Peyer's patch (tissue), 4 donors: ENCODE results near the gene E2F4. TPM values are rescaled to one million over a fixed set of nuclear protein-coding genes. Genes with fewer than 3 reads are reported as not detected.

Source experiments
- DNase-seq, 3 donors: peaks; one replicate each; pipeline ENCODE4 v3.0.0-alpha.2; 2017 to 2019
- H3K27ac ChIP-seq, 4 donors: fragments of 200-600 bp; sonication (generic); one replicate each; pipeline ENCODE4 v1.5.1; 2016 to 2019
- H3K27me3 ChIP-seq, 2 donors: fragments of 200-600 bp; sonication (generic); one replicate each; pipeline ENCODE4 v1.5.1; 2019
- H3K36me3 ChIP-seq, 3 donors: fragments of 200-600 bp; sonication (generic); one replicate each; pipeline ENCODE4 v1.5.1; 2016 to 2019
- H3K4me1 ChIP-seq, 4 donors: fragments of 200-600 bp; sonication (generic); one replicate each; pipeline ENCODE4 v1.5.1; 2016 to 2019
- H3K4me3 ChIP-seq, 4 donors: fragments of 200-600 bp; sonication (generic); 1 replicate in 3 of 4; 2 replicates in 1 of 4; pipeline ENCODE4 v1.5.1; 2016 to 2019; ENCODE audit warnings: mild to moderate bottlenecking in 1 of 4
- H3K9me3 ChIP-seq, 4 donors: fragments of 200-600 bp; sonication (generic); one replicate each; pipeline ENCODE4 v1.5.1; 2016 to 2019; ENCODE audit warnings: mild to moderate bottlenecking in 1 of 4
- POLR2A ChIP-seq, 2 donors: fragments of 450-650 bp; IDR thresholded peaks; one replicate each; pipeline ENCODE4 v1.5.1; 2017; ENCODE audit warnings: antibody characterized with exemption in 2 of 2, mild to moderate bottlenecking in 2 of 2, moderate library complexity in 2 of 2
- total RNA-seq, 4 donors: library from RNA; depleted of rRNA; stranded (reverse); fragments of >200 nt; gene quantifications; one replicate each; pipeline ENCODE4 v1.1.0, GENCODE V29; 2016
- TF ChIP-seq, protein P1 (sequence below), 6 experiments: fragments of 450-650 bp in 4 of 6; fragments of 200-600 bp in 2 of 6; sonication (generic) in 1 of 6; IDR thresholded peaks; one replicate each; pipeline ENCODE4 v1.5.1; 2017 to 2019; ENCODE audit warnings: antibody characterized with exemption in 6 of 6, mild to moderate bottlenecking in 3 of 6, moderate library complexity in 1 of 6

Gene E2F4, protein sequence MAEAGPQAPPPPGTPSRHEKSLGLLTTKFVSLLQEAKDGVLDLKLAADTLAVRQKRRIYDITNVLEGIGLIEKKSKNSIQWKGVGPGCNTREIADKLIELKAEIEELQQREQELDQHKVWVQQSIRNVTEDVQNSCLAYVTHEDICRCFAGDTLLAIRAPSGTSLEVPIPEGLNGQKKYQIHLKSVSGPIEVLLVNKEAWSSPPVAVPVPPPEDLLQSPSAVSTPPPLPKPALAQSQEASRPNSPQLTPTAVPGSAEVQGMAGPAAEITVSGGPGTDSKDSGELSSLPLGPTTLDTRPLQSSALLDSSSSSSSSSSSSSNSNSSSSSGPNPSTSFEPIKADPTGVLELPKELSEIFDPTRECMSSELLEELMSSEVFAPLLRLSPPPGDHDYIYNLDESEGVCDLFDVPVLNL
- 100 to 1,000 TPM; 122 to 182 (median 144) TPM for total RNA-seq

DNA sequence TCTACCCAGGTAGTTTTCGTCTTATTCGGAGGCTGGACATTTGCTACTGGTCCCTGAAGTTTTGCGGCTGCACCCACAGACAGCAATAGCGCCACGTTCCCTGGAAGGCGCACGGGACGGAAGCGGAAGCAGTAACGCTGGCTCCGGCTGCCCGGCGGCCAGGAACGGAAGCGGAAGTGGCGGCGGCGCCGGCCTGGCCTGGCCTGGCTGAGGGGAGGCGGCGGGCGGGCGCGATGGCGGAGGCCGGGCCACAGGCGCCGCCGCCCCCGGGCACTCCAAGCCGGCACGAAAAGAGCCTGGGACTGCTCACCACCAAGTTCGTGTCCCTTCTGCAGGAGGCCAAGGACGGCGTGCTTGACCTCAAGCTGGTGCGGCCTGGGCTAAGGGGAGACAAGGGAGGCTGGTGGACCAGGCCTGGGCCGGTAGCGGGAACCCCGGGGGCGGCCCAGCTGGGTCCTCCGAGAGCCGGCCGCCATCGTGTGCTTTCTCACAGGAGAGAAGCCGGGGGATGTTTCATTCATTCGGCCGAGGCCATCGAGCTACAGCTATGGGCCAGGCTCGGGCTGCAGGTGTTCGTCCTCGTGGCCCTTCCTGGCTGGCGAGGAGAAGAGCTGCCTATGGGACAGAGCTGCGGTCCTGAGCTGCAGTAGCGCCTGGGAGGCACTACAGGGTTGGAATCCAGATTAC lies at the start of gene E2F4:
E2F4 (plus strand) TSS at position 161 of the 687 bp plus-strand sequence; CDS start at position 234, 73 bp downstream.
- peak; percentile 90 to 96 (median 93) for DNase-seq
- Histone ChIP-seq H3K36me3 (peaks cover 0 to 32% (median 0%) of the 10 kb centered on the region in 3 donors), H3K4me1 (peaks cover 0 to 27% (median 15%) of the 10 kb centered on the region in 4 donors), H3K27me3 (no peaks in the 10 kb centered on the region), H3K9me3 (no peaks in the 10 kb centered on the region), H3K27ac (peak within 1 kb of the TSS; percentile 56 to 81 (median 70)), H3K4me3 (peak within 1 kb of the TSS; percentile 56 to 98 (median 88))
- peak; percentile 42 to 77 for TF ChIP-seq POLR2A (IDR thresholded peaks at IDR 0.05)
- TF ChIP-seq, protein P1, sequence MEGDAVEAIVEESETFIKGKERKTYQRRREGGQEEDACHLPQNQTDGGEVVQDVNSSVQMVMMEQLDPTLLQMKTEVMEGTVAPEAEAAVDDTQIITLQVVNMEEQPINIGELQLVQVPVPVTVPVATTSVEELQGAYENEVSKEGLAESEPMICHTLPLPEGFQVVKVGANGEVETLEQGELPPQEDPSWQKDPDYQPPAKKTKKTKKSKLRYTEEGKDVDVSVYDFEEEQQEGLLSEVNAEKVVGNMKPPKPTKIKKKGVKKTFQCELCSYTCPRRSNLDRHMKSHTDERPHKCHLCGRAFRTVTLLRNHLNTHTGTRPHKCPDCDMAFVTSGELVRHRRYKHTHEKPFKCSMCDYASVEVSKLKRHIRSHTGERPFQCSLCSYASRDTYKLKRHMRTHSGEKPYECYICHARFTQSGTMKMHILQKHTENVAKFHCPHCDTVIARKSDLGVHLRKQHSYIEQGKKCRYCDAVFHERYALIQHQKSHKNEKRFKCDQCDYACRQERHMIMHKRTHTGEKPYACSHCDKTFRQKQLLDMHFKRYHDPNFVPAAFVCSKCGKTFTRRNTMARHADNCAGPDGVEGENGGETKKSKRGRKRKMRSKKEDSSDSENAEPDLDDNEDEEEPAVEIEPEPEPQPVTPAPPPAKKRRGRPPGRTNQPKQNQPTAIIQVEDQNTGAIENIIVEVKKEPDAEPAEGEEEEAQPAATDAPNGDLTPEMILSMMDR (IDR thresholded peaks at IDR 0.05) = no peak

DNA sequence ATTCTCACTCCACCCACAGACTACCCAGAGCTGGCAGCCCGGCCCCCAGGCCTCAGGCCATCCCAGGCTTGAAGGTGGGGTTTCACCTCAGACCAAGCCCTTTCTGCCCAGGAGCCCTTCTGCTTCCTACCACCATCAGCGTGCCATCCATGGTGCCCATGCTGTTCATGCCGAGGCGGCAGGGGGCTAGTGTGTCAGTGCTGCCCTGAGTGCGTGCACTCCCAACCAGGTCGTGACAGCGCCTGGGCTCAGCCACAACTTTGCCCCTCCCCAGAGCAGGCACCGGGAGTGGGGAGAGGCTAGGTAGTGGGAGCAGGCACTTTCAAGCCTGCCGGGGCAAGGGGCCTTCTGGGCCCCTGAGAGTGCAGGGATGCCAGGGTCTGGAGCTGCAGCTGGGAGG lies 49.6 kb upstream of the E2F4 start:
- Histone ChIP-seq H3K4me3 (no peak overlapping the region), H3K27ac (no peak overlapping the region), H3K9me3 (no peaks in the 10 kb centered on the region), H3K4me1 (no peaks in the 10 kb centered on the region), H3K27me3 (no peaks in the 10 kb centered on the region), H3K36me3 (peaks cover 0 to 97% (median 4%) of the 10 kb centered on the region in 3 donors)
- no peak for DNase-seq
- TF ChIP-seq, protein P1 (IDR thresholded peaks at IDR 0.05) = no peak
- no peak for TF ChIP-seq POLR2A (IDR thresholded peaks at IDR 0.05)

DNA sequence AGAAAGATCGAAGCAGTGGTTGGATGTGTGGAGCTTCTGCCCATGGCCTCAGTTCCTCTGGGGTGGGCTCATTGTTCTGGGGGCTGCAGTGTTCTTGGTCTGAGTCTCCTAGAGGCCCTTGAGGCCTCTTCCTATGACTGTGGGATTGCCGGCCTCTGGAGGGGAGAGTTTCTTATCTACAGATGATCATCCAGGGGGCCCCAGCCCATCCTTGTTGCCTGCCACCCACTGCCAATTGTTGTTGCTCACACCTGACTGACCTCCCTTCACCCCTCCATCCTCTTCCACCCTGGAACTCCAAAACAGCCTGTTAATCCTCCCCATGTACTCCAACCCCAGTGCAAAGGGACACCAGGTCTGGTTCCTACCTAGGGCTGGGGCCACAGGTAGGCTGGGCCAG lies 47.0 kb upstream of the E2F4 start:
- H3K27ac ChIP-seq = no peak overlapping the region
- H3K36me3 ChIP-seq = peaks cover 0 to 79% (median 4%) of the 10 kb centered on the region in 3 donors
- TF ChIP-seq, protein P1 (IDR thresholded peaks at IDR 0.05) = no peak
- no peak for TF ChIP-seq POLR2A (IDR thresholded peaks at IDR 0.05)
- no peak for DNase-seq
- H3K9me3 ChIP-seq = no peaks in the 10 kb centered on the region
- H3K4me3 ChIP-seq = no peak overlapping the region
- no peaks in the 10 kb centered on the region for H3K27me3 ChIP-seq
- H3K4me1 ChIP-seq = peaks cover 0 to 2% (median 0%) of the 10 kb centered on the region in 4 donors

DNA sequence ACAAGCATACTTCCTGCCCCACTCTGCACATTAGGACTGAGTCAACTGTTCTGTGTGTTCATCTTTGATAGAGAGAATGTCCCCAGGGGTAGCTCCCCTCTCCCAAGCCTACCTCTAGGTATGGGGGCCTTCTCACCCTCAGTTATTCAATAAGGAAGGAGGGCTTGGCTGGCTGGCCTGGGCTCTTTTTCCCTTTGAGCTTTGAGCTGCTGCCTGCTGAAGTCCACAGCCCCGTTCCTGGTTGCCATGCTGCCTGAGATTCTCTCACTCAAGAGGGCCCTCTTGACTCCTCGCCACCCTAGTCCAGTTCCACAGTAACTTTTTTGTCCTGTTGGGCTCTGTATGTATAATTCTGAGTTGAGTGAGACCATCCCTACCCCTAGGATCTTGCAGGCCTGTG lies 46.2 kb upstream of the E2F4 start:
- Histone ChIP-seq H3K4me3 (no peak overlapping the region), H3K4me1 (peaks cover 0 to 10% (median 1%) of the 10 kb centered on the region in 4 donors), H3K9me3 (no peaks in the 10 kb centered on the region), H3K27ac (no peak overlapping the region), H3K27me3 (no peaks in the 10 kb centered on the region), H3K36me3 (peaks cover 0 to 71% (median 4%) of the 10 kb centered on the region in 3 donors)
- TF ChIP-seq POLR2A (IDR thresholded peaks at IDR 0.05) = no peak
- TF ChIP-seq, protein P1 (IDR thresholded peaks at IDR 0.05) = no peak
- no peak for DNase-seq

DNA sequence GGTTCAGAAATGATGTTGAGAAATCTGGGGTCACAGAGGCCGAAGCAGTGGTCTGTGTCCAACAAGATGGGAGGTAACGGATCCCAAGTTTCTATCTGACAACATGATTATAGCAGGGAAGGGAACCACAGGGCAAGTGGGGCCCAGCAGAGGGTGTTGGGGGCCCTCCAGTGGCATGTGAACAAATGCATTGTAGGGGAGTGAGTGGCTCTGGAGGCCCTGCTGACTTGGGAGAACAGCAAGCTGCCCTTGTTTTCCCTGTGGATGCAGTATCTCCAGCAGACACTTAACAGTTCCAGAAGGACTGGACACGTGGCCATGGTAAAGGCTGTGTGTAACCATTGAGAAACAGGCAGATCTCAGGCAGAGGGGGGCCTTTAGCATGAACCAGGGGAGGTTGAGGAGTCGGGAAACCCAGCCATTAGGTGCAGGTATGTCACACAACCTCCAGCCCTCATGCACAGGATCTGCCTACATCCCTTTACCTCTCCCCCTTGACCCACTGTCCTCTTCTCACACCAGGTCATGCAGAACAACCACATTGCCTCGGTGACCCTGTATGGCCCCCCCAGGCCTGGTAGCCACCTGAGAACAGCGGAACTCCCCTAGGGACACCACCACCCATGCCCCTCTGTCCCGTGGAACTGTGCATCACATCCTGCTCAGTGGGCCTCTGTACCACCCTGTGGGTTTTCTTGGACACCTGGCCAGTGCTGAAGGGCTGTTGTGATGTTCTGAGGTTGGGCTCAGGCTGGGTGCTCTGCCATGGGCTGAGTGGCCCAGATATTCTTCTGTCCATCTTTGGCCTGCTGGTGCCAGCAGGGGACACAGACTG lies 45.2 kb upstream of the E2F4 start:
- Histone ChIP-seq H3K4me1 (peaks cover 0 to 19% (median 3%) of the 10 kb centered on the region in 4 donors), H3K36me3 (peaks cover 0 to 61% (median 4%) of the 10 kb centered on the region in 3 donors), H3K27me3 (no peaks in the 10 kb centered on the region), H3K4me3 (no peak overlapping the region), H3K27ac (no peak overlapping the region), H3K9me3 (no peaks in the 10 kb centered on the region)
- no peak for DNase-seq
- TF ChIP-seq, protein P1 (IDR thresholded peaks at IDR 0.05) = no peak
- no peak for TF ChIP-seq POLR2A (IDR thresholded peaks at IDR 0.05)
